ENCODE data around the gene ABCC10.

ABCC10 gene

GRCh38 chr6:43395776-43396175 lies 31.6 kb upstream of the ABCC10 start:
- Histone ChIP-seq H3K9ac (ENCODE audit: low read length) (no peak overlapping the region), H3K79me2 (ENCODE audit: low read length) (no peaks in the 10 kb centered on the region), H2AFZ (ENCODE audit: low read length) (no peak overlapping the region), H3K36me3 (replicated peaks; ENCODE audit: insufficient read depth, low read length) (no peaks in the 10 kb centered on the region), H4K20me1 (ENCODE audit: insufficient read depth, low read length) (no peaks in the 10 kb centered on the region), H3K27me3 (replicated peaks; ENCODE audit: insufficient read depth, low read length) (no peaks in the 10 kb centered on the region), H3K4me2 (ENCODE audit: low read depth, low read length) (no peak overlapping the region), H3K4me1 (ENCODE audit: low read length) (no peaks in the 10 kb centered on the region), H3K9me2 (replicated peaks; ENCODE audit: insufficient read depth, low read length) (no peaks in the 10 kb centered on the region), H3K27ac (ENCODE audit: low read length) (no peak overlapping the region), H3K9me3 (replicated peaks; ENCODE audit: insufficient read depth, low read length) (no peaks in the 10 kb centered on the region), H3K4me3 (ENCODE audit: low read length) (no peak overlapping the region), H3F3A (ENCODE audit: insufficient read depth, low read length) (no peaks in the 10 kb centered on the region)
- no peak for TF ChIP-seq EZH2 (optimal IDR thresholded peaks at IDR 0.05; ENCODE audit: low read depth, low read length)
- no peak for TF ChIP-seq EZH2phosphoT487 (IDR thresholded peaks at IDR 0.05; ENCODE audit: low read length)
- no peak for DNase-seq

- Histone ChIP-seq H3K4me2 (ENCODE audit: low read depth, low read length) (no peak overlapping the region), H4K20me1 (ENCODE audit: insufficient read depth, low read length) (no peaks in the 10 kb centered on the region), H3K9ac (ENCODE audit: low read length) (no peak overlapping the region), H3K27me3 (replicated peaks; ENCODE audit: insufficient read depth, low read length) (no peaks in the 10 kb centered on the region), H3K9me3 (replicated peaks; ENCODE audit: insufficient read depth, low read length) (no peaks in the 10 kb centered on the region), H3K79me2 (ENCODE audit: low read length) (no peaks in the 10 kb centered on the region), H2AFZ (ENCODE audit: low read length) (no peak overlapping the region), H3F3A (ENCODE audit: insufficient read depth, low read length) (no peaks in the 10 kb centered on the region), H3K9me2 (replicated peaks; ENCODE audit: insufficient read depth, low read length) (no peaks in the 10 kb centered on the region), H3K36me3 (replicated peaks; ENCODE audit: insufficient read depth, low read length) (no peaks in the 10 kb centered on the region), H3K4me1 (ENCODE audit: low read length) (no peaks in the 10 kb centered on the region), H3K4me3 (ENCODE audit: low read length) (no peak overlapping the region), H3K27ac (ENCODE audit: low read length) (no peak overlapping the region)
- DNase-seq = no peak
- no peak for TF ChIP-seq EZH2 (optimal IDR thresholded peaks at IDR 0.05; ENCODE audit: low read depth, low read length)
- no peak for TF ChIP-seq CTCF (IDR thresholded peaks at IDR 0.05; ENCODE audit: low read length)
- TF ChIP-seq EZH2phosphoT487 (IDR thresholded peaks at IDR 0.05; ENCODE audit: low read length) = no peak
Observed at GRCh38 chr6:43396408-43397149, 30.8 kb upstream of the ABCC10 start.

GRCh38 chr6:43399932-43400487 lies 27.3 kb upstream of the ABCC10 start:
- H2AFZ ChIP-seq (ENCODE audit: low read length) = no peak overlapping the region
- H3K4me1 ChIP-seq (ENCODE audit: low read length) = no peaks in the 10 kb centered on the region
- no peak overlapping the region for H3K9ac ChIP-seq (ENCODE audit: low read length)
- H3K9me3 ChIP-seq (replicated peaks; ENCODE audit: insufficient read depth, low read length) = no peaks in the 10 kb centered on the region
- H3F3A ChIP-seq (ENCODE audit: insufficient read depth, low read length) = no peaks in the 10 kb centered on the region
- no peaks in the 10 kb centered on the region for H4K20me1 ChIP-seq (ENCODE audit: insufficient read depth, low read length)
- DNase-seq = no peak
- no peaks in the 10 kb centered on the region for H3K27me3 ChIP-seq (replicated peaks; ENCODE audit: insufficient read depth, low read length)
- H3K36me3 ChIP-seq (replicated peaks; ENCODE audit: insufficient read depth, low read length) = no peaks in the 10 kb centered on the region
- TF ChIP-seq EZH2 (optimal IDR thresholded peaks at IDR 0.05; ENCODE audit: low read depth, low read length) = no peak
- no peak for TF ChIP-seq CTCF (IDR thresholded peaks at IDR 0.05; ENCODE audit: low read length)
- TF ChIP-seq EZH2phosphoT487 (IDR thresholded peaks at IDR 0.05; ENCODE audit: low read length) = no peak
- H3K4me3 ChIP-seq (ENCODE audit: low read length) = no peak overlapping the region
- no peaks in the 10 kb centered on the region for H3K9me2 ChIP-seq (replicated peaks; ENCODE audit: insufficient read depth, low read length)
- H3K79me2 ChIP-seq (ENCODE audit: low read length) = no peaks in the 10 kb centered on the region
- no peak overlapping the region for H3K27ac ChIP-seq (ENCODE audit: low read length)
- no peak overlapping the region for H3K4me2 ChIP-seq (ENCODE audit: low read depth, low read length)

GRCh38 chr6:43401730-43402129 lies 25.6 kb upstream of the ABCC10 start:
- no peak overlapping the region for H3K4me3 ChIP-seq (ENCODE audit: low read length)
- H3K79me2 ChIP-seq (ENCODE audit: low read length) = no peaks in the 10 kb centered on the region
- no peak overlapping the region for H3K9ac ChIP-seq (ENCODE audit: low read length)
- H3K27ac ChIP-seq (ENCODE audit: low read length) = no peak overlapping the region
- H3K4me1 ChIP-seq (ENCODE audit: low read length) = no peaks in the 10 kb centered on the region
- no peaks in the 10 kb centered on the region for H3K27me3 ChIP-seq (replicated peaks; ENCODE audit: insufficient read depth, low read length)
- TF ChIP-seq EZH2 (optimal IDR thresholded peaks at IDR 0.05; ENCODE audit: low read depth, low read length) (no peak), CTCF (IDR thresholded peaks at IDR 0.05; ENCODE audit: low read length) (no peak), EZH2phosphoT487 (IDR thresholded peaks at IDR 0.05; ENCODE audit: low read length) (no peak)
- H3F3A ChIP-seq (ENCODE audit: insufficient read depth, low read length) = no peaks in the 10 kb centered on the region
- H3K9me2 ChIP-seq (replicated peaks; ENCODE audit: insufficient read depth, low read length) = no peaks in the 10 kb centered on the region
- DNase-seq = no peak
- no peak overlapping the region for H3K4me2 ChIP-seq (ENCODE audit: low read depth, low read length)
- no peak overlapping the region for H2AFZ ChIP-seq (ENCODE audit: low read length)
- no peaks in the 10 kb centered on the region for H3K9me3 ChIP-seq (replicated peaks; ENCODE audit: insufficient read depth, low read length)
- no peaks in the 10 kb centered on the region for H4K20me1 ChIP-seq (ENCODE audit: insufficient read depth, low read length)
- H3K36me3 ChIP-seq (replicated peaks; ENCODE audit: insufficient read depth, low read length) = no peaks in the 10 kb centered on the region

Measured in MM.1S (cell line).